ENCODE results near the gene CDC42BPG. TPM values are rescaled to one million over a fixed set of nuclear protein-coding genes. Genes with fewer than 3 reads are reported as not detected.

CDC42BPG gene
- total and polyA plus RNA-seq, 10 of the 15 experiments (the other 5 are each of a cell fraction or from before 2014, with no cell fraction given) = 0.02 to 1.3 (median 0.09) TPM; not detected in 1

GRCh38 chr11:64836448-64837072 lies 7.9 kb downstream of the CDC42BPG start:
- BruUV-seq (replicated peaks) = no TSS peak
- Histone ChIP-seq H3K79me2 (ENCODE audit: control insufficient read depth, insufficient read depth, low read length) (no peaks in the 10 kb centered on the region), H3K27ac (ENCODE audit: control insufficient read depth, insufficient read depth) (no peak overlapping the region), H2AFZ (ENCODE audit: control insufficient read depth, low read depth, low read length) (no peak overlapping the region), H3K9ac (ENCODE audit: control insufficient read depth, insufficient read depth, low read length) (no peak overlapping the region), H3K36me3 (ENCODE audit: control insufficient read depth in 2 of 2, insufficient read depth in 2 of 2, low read length in 1 of 2) (no peaks in the 10 kb centered on the region), H4K20me1 (ENCODE audit: control insufficient read depth, insufficient read depth) (no peaks in the 10 kb centered on the region), H3K4me2 (ENCODE audit: control insufficient read depth, insufficient read depth) (no peak overlapping the region), H3K27me3 (replicated peaks in 1 of 2; ENCODE audit: control insufficient read depth in 2 of 2, insufficient read depth in 2 of 2, low read length in 1 of 2) (no peaks in the 10 kb centered on the region), H3K9me3 (replicated peaks; ENCODE audit: control insufficient read depth, insufficient read depth, low read length) (no peaks in the 10 kb centered on the region), H3K4me1 (ENCODE audit: control insufficient read depth, insufficient read depth, low read length) (peaks cover 3% of the 10 kb centered on the region; the same call in 1 of the 2 replicates), H3K4me3 (no peak overlapping the region)
- WGBS (ENCODE audit: insufficient coverage, insufficient replicate concordance, low lambda C conversion rate, missing lambda C conversion rate) = 70% methylated on average over 13 of the region's 16 CpGs
- in situ Hi-C loops (cut with MboI) = no loop called here
- intact Hi-C loops (cut with micrococcal nuclease; ENCODE audit: unreplicated experiment) = no loop called here
- SMC1A ChIA-PET (ENCODE audit: uncharacterized antibody, unreplicated experiment) = no interaction called here
- POLR2A ChIA-PET = interaction anchor here (0.5 to 0.7 kb wide), 2 partner anchors 36 to 246 kb away, joined by 3 to 5 read pairs; no protein-coding TSS in a partner anchor
- ATAC-seq (no peak), DNase-seq (ENCODE audit: low read depth, low spot score) (no peak), FAIRE-seq (no peak)
- RAD21 ChIA-PET (ENCODE audit: unreplicated experiment) = interaction anchor here (1.3 kb wide), 2 partner anchors 11 to 51 kb away, joined by 3 read pairs; no protein-coding TSS in a partner anchor
- TF ChIP-seq BRCA1 (IDR thresholded peaks at IDR 0.05; ENCODE audit: low read depth, low read length) = no peak
- TF ChIP-seq ETV6 (conservative IDR thresholded peaks at IDR 0.05 in 1 of 2, IDR thresholded peaks at IDR 0.05 in 1 of 2; ENCODE audit: borderline replicate concordance in 1 of 2, low read depth in 1 of 2) = no peak
- TF ChIP-seq IRF4 (IDR thresholded peaks at IDR 0.05; ENCODE audit: low read depth, low read length) = no peak
- no peak for TF ChIP-seq MLLT1 (IDR thresholded peaks at IDR 0.05)
- TF ChIP-seq WRNIP1 (IDR thresholded peaks at IDR 0.05; ENCODE audit: borderline replicate concordance, low read depth, low read length) = no peak
- no peak for TF ChIP-seq HDAC2 (IDR thresholded peaks at IDR 0.05)
- TF ChIP-seq NFXL1 (IDR thresholded peaks at IDR 0.05; ENCODE audit: borderline replicate concordance) = no peak
- TF ChIP-seq EED (IDR thresholded peaks at IDR 0.05; ENCODE audit: low read depth) = no peak
- no peak for TF ChIP-seq YBX1 (IDR thresholded peaks at IDR 0.05)
- no peak for TF ChIP-seq HDAC6 (IDR thresholded peaks at IDR 0.05; ENCODE audit: unreplicated experiment)
- no peak for TF ChIP-seq TARDBP (IDR thresholded peaks at IDR 0.05; ENCODE audit: borderline replicate concordance)
- TF ChIP-seq BCL3 (IDR thresholded peaks at IDR 0.05; ENCODE audit: borderline replicate concordance, insufficient read depth, low read depth, low read length, poor library complexity, severe bottlenecking) = no peak
- no peak for TF ChIP-seq EGR1 (IDR thresholded peaks at IDR 0.05; ENCODE audit: borderline replicate concordance in 1 of 2, low read depth in 2 of 2, low read length in 2 of 2)
- no peak for TF ChIP-seq YY1 (IDR thresholded peaks at IDR 0.05; ENCODE audit: low read depth, low read length)
- TF ChIP-seq TBL1XR1 (IDR thresholded peaks at IDR 0.05; ENCODE audit: low read depth, low read length) = no peak
- no peak for TF ChIP-seq CBX3 (IDR thresholded peaks at IDR 0.05; ENCODE audit: borderline replicate concordance, low read depth)
- no peak for TF ChIP-seq ESRRA (IDR thresholded peaks at IDR 0.05; ENCODE audit: low read length)
- TF ChIP-seq RELB (IDR thresholded peaks at IDR 0.05; ENCODE audit: low read depth) = no peak
- TF ChIP-seq MXI1 (IDR thresholded peaks at IDR 0.05; ENCODE audit: low read depth, low read length) = no peak
- CTCF ChIA-PET = interaction anchor here (0.8 to 1.3 kb wide), 3 partner anchors 8 to 116 kb away, joined by 3 to 4 read pairs (median 4); partner anchors contain the start of gene CDC42BPG
